NAMALWA (cell line): ENCODE results near the gene SCGB1C1.

Experiments used
- DNase-seq: peaks from one replicate; pipeline ENCODE4 v3.0.0-alpha.2; 2015; ENCODE audit warnings: low spot score

The SCGB1C1 gene

GRCh38 chr11:205221-206001, 12.5 kb downstream of the SCGB1C1 start:
- DNase-seq: no peak

GRCh38 chr11:206002-206384, 13.1 kb downstream of the SCGB1C1 start:
- no peak for DNase-seq

GRCh38 chr11:206526-207207, 13.8 kb downstream of the SCGB1C1 start:
- DNase-seq: peak; percentile 43

- peak; percentile 98 for DNase-seq
Observed at GRCh38 chr11:207208-207862, 14.5 kb downstream of the SCGB1C1 start, which contains the start of the genes BET1L and RIC8A. Gene BET1L (minus strand): TSS chr11:207399. CDS start chr11:207321, 78 bp downstream. Gene RIC8A (plus strand): TSS chr11:207708. CDS start chr11:208855, 1,147 bp downstream.

GRCh38 chr11:207863-208180, 14.9 kb downstream of the SCGB1C1 start:
- no peak for DNase-seq

GRCh38 chr11:208181-208916, 15.5 kb downstream of the SCGB1C1 start:
- peak; percentile 87 for DNase-seq

GRCh38 chr11:208917-209260, 16.0 kb downstream of the SCGB1C1 start:
- DNase-seq: no peak

GRCh38 chr11:209275-210121, 16.6 kb downstream of the SCGB1C1 start:
- DNase-seq: no peak

GRCh38 chr11:210122-210802, 17.4 kb downstream of the SCGB1C1 start:
- DNase-seq: no peak

GRCh38 chr11:210803-211180, 17.9 kb downstream of the SCGB1C1 start:
- DNase-seq: no peak

GRCh38 chr11:211295-211694, 18.4 kb downstream of the SCGB1C1 start:
- DNase-seq: no peak

- no peak for DNase-seq
Observed at GRCh38 chr11:211741-212140, 18.9 kb downstream of the SCGB1C1 start.

GRCh38 chr11:212150-213100, 19.5 kb downstream of the SCGB1C1 start:
- DNase-seq: no peak

- no peak for DNase-seq
Observed at GRCh38 chr11:213111-213510, 20.2 kb downstream of the SCGB1C1 start.

- no peak for DNase-seq
Observed at GRCh38 chr11:214083-214482, 21.2 kb downstream of the SCGB1C1 start.

- peak; percentile 30 for DNase-seq
Observed at GRCh38 chr11:215581-216037, 22.7 kb downstream of the SCGB1C1 start.

GRCh38 chr11:216081-216974, 23.4 kb downstream of the SCGB1C1 start:
- no peak for DNase-seq

GRCh38 chr11:217704-218103, 24.8 kb downstream of the SCGB1C1 start:
- DNase-seq: no peak
